Activated CD4-positive, alpha-beta T cell treated with anti-CD3 and anti-CD28 coated beads for 36 hours (primary cell): Measurements from ENCODE around the gene NRP1. TPM values are rescaled to one million over a fixed set of nuclear protein-coding genes. Genes with fewer than 3 reads are reported as not detected.

Source experiments
- ATAC-seq: fragments of 200-7000 bp; cut with Tn5 transposase; one replicate; pipeline ENCODE4 v1.10.0; 2021; ENCODE audit warnings: mild to moderate bottlenecking, moderate library complexity
- CTCF ChIA-PET: fragments of 350-600 bp; sonication (Branson Sonifier 250); formaldehyde crosslinking; loops from one replicate; lab custom pipeline; 2021; ENCODE audit warnings: antibody characterized with exemption; lab: Charles Lee
- POLR2A ChIA-PET: fragments of 350-600 bp; sonication (Branson Sonifier 250); formaldehyde crosslinking; loops from one replicate; lab custom pipeline; 2021; ENCODE audit warnings: antibody characterized with exemption, inconsistent platforms; lab: Charles Lee
- DNase-seq: peaks from one replicate; pipeline ENCODE4 v3.0.0-alpha.2; 2020
- H3K27ac Mint-ChIP-seq: one replicate; pipeline ENCODE4 v1.8.0; 2021; ENCODE audit warnings: mixed read lengths
- H3K27me3 Mint-ChIP-seq: one replicate; pipeline ENCODE4 v1.8.0; 2021; ENCODE audit warnings: mixed read lengths
- H3K36me3 Mint-ChIP-seq: one replicate; pipeline ENCODE4 v1.8.0; 2021; ENCODE audit warnings: low read depth, mixed read lengths
- H3K4me1 Mint-ChIP-seq: one replicate; pipeline ENCODE4 v1.8.0; 2021; ENCODE audit warnings: mixed read lengths
- H3K4me3 Mint-ChIP-seq: one replicate; pipeline ENCODE4 v1.8.0; 2021; ENCODE audit warnings: mild to moderate bottlenecking, moderate library complexity, mixed read lengths
- H3K9me3 Mint-ChIP-seq: one replicate; pipeline ENCODE4 v1.8.0; 2021; ENCODE audit warnings: low read depth, mixed read lengths
- intact Hi-C, 2 experiments: fragments of 100-400 bp; cut with DNase I in 1 of 2; cut with micrococcal nuclease in 1 of 2; formaldehyde crosslinking; loops; one replicate each; pipeline versions ENCODE4 v1.14.2 to v1.15.1; 2022 to 2024; cut with DNase I, micrococcal nuclease
- total RNA-seq, 2 experiments: library from RNA; stranded (reverse); gene quantifications; one replicate each; pipeline ENCODE4 v1.2.3, GENCODE V29; 2021

NRP1 gene
- total RNA-seq, 2 experiments from 2014 or later, result 0.21 to 0.44 TPM

DNA sequence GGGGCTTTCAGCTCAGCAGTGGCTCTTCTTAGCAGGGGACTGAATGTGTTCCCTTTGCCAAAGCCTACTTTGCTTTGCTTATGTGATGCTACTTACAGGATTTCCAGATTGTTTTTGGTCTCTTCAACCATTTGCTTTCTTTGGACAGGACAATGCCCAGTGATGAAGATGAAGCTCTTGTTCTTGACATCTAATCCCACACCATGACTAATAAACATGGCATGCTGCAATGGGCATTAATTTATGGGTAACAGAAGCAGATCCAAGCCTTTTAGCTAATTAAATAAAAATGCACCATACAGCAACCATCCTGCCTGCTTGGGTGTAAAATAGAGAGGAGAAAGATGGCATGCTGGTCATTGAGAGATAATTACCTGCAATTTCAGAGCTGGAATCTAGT is 200.9 kb downstream of the NRP1 start:
- CTCF ChIA-PET, result interaction anchor here (0.7 to 3.6 kb wide), 9 partner anchors 9 to 125 kb away, joined by 3 to 18 read pairs (median 8); no protein-coding TSS in a partner anchor
- intact Hi-C loops, result loop anchor here (5.0 to 10.0 kb wide), 5 partner anchors 234 to 1209 kb away; partner anchors contain the start of genes ARHGAP12 (in 1 of the 2) and CCDC7 (in 1 of the 2)
- H3K4me3 Mint-ChIP-seq, result no peak overlapping the region
- no peaks in the 10 kb centered on the region for H3K27me3 Mint-ChIP-seq
- H3K4me1 Mint-ChIP-seq, result peaks cover 86% of the 10 kb centered on the region
- H3K27ac Mint-ChIP-seq, result peak overlapping the region; percentile 83
- ATAC-seq, result no peak
- peaks cover 2% of the 10 kb centered on the region for H3K36me3 Mint-ChIP-seq
- DNase-seq, result no peak
- H3K9me3 Mint-ChIP-seq, result no peaks in the 10 kb centered on the region
- POLR2A ChIA-PET, result interaction anchor here (2.6 kb wide), 1 partner anchor 10 kb away, joined by 6 read pairs; no protein-coding TSS in a partner anchor

DNA sequence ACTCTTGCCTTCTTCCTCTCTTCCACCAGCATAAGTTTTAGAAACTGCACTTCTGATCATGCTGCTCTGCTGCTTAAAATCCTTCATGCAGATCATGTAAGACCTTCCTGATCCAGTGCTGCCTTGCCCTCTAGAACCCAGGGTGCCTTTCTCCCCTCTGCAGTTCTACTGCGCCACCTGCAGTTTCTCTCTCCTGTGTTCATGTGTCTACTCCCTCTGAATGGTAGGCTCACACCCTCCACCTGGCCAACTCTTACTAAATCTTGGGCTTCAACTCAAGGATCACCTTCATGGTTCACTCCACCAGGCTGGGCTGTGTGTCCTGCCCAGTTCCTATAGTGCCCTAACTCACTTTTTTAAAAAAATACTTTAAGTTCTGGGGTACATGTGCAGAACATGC is 201.8 kb downstream of the NRP1 start:
- H3K27ac Mint-ChIP-seq, result peak overlapping the region; percentile 60
- peak; percentile 12 for ATAC-seq
- POLR2A ChIA-PET, result interaction anchor here (2.6 kb wide), 1 partner anchor 11 kb away, joined by 6 read pairs; no protein-coding TSS in a partner anchor
- H3K9me3 Mint-ChIP-seq, result no peaks in the 10 kb centered on the region
- H3K27me3 Mint-ChIP-seq, result no peaks in the 10 kb centered on the region
- intact Hi-C loops, result loop anchor here (5.0 to 10.0 kb wide), 5 partner anchors 235 to 1208 kb away; partner anchors contain the start of genes ARHGAP12 (in 1 of the 2) and CCDC7 (in 1 of the 2)
- peak; percentile 68 for DNase-seq
- H3K4me1 Mint-ChIP-seq, result peaks cover 82% of the 10 kb centered on the region
- H3K36me3 Mint-ChIP-seq, result peaks cover 2% of the 10 kb centered on the region
- H3K4me3 Mint-ChIP-seq, result no peak overlapping the region
- CTCF ChIA-PET, result interaction anchor here (0.8 to 1.4 kb wide), 2 partner anchors 13 to 235 kb away, joined by 4 to 5 read pairs; no protein-coding TSS in a partner anchor

DNA sequence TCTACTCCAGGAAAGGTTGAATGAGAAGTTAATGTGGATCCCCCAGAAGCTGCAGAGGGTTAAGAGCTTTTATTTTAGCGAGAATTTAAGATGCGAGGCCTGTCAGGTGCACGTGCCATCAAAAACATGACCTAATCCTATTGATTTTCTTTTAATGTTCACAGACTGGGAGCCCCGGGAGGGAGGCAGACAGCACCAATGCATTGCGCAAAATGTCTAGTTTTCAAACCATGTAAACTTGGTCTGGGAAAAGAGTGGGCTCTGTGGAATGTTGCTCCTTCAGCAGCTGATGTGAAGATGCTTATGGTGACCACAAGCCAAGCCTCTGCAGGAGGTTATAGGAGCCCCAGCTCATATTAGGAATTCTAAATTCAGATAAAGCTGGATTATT is 204.5 kb downstream of the NRP1 start:
- Mint-ChIP-seq H3K9me3 (peaks cover 2% of the 10 kb centered on the region), H3K4me1 (peaks cover 81% of the 10 kb centered on the region), H3K4me3 (no peak overlapping the region), H3K27me3 (no peaks in the 10 kb centered on the region), H3K36me3 (peaks cover 7% of the 10 kb centered on the region), H3K27ac (no peak overlapping the region)
- DNase-seq (no peak), ATAC-seq (no peak)
- intact Hi-C loops, result loop anchor here (5.0 to 10.0 kb wide), 5 partner anchors 237 to 1205 kb away; partner anchors contain the start of genes ARHGAP12 (in 1 of the 2) and CCDC7 (in 1 of the 2)
- POLR2A ChIA-PET, result no interaction called here
- CTCF ChIA-PET, result interaction anchor here (0.6 to 1.1 kb wide), 5 partner anchors 14 to 236 kb away, joined by 3 to 4 read pairs (median 4); no protein-coding TSS in a partner anchor

DNA sequence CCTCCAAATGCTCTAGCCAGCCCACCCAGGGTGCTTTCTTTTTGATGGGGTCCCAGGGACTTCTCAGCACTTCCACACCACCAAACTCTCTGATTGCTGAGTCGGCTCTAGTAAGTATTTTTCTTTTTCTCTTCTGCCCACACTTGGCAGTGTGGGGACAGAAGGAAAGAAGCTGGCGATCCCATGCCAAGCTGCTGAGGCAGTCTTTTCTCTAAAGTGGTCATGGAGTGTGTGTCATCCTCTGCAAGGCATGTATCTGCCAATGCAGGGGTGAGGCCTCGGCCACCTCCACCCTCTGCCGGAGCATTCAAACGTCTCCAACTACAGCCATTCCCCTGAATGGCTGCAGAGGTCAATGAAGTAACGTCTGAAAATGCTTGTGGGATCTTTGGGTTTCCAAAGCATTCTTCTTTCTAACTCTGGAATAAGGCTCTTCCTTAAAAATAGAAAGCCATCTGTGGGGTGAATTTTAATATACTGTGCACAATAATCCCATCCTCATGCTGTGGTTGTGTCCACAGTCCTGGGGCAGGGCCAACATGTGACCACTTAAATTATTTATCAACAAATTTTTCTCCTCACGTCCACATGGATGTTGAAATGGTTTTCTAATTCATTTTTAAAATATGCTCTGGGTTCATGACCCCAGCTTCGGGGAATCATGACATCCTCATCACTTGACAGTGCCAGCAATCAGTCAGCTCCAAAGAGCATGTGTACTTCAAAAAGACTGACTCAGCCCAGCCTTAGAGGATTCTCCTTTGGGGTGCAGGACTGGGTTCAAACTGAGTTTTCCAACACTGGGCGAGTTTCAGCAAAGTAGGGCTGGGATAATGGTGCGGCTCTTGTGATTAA is 205.1 kb downstream of the NRP1 start:
- intact Hi-C loops, result no loop called here
- H3K27me3 Mint-ChIP-seq, result no peaks in the 10 kb centered on the region
- ChIA-PET CTCF (interaction anchor here (0.6 to 1.1 kb wide), 4 partner anchors 13 to 120 kb away, joined by 3 to 4 read pairs (median 4); no protein-coding TSS in a partner anchor), POLR2A (no interaction called here)
- peaks cover 2% of the 10 kb centered on the region for H3K9me3 Mint-ChIP-seq
- H3K27ac Mint-ChIP-seq, result no peak overlapping the region
- peaks cover 7% of the 10 kb centered on the region for H3K36me3 Mint-ChIP-seq
- no peak overlapping the region for H3K4me3 Mint-ChIP-seq
- DNase-seq (no peak), ATAC-seq (no peak)
- H3K4me1 Mint-ChIP-seq, result peaks cover 78% of the 10 kb centered on the region

DNA sequence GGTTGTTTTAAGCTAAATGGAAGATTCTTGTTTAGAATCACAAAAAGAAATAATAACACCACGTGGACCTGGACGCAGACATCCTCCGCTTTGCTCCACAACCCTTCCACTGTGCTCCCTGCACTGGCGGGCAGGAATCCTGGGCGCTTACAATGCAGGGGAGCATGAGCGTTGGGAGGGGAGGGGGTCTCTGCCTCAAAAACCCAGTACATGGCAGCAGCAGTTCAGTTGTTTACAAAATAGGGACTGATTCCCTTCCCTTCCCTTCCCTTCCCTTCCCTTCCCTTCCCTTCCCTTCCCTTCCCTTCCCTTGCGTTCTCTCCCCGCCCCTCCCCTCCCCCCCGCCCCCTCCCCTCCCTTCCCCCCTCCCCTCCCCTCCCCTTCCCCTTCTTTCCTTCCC is 206.8 kb downstream of the NRP1 start:
- peaks cover 66% of the 10 kb centered on the region for H3K4me1 Mint-ChIP-seq
- H3K36me3 Mint-ChIP-seq, result peaks cover 7% of the 10 kb centered on the region
- ATAC-seq, result no peak
- peaks cover 2% of the 10 kb centered on the region for H3K9me3 Mint-ChIP-seq
- H3K27ac Mint-ChIP-seq, result no peak overlapping the region
- peaks cover 4% of the 10 kb centered on the region for H3K27me3 Mint-ChIP-seq
- no peak overlapping the region for H3K4me3 Mint-ChIP-seq
- no peak for DNase-seq
- intact Hi-C loops, result no loop called here
- CTCF ChIA-PET, result interaction anchor here (1.6 kb wide), 1 partner anchor 11 kb away, joined by 7 read pairs; no protein-coding TSS in a partner anchor
- POLR2A ChIA-PET, result no interaction called here
